Measurements from ENCODE around the gene NUDT9. TPM values are rescaled to one million over a fixed set of nuclear protein-coding genes. Genes with fewer than 3 reads are reported as not detected.
A peak's percentile ranks its signal among the peaks of the same experiment; 100 is the strongest.

The NUDT9 gene
- total and polyA plus RNA-seq, 4 experiments from 2014 or later, result 16.7 to 24.9 (median 19.7) TPM

DNA sequence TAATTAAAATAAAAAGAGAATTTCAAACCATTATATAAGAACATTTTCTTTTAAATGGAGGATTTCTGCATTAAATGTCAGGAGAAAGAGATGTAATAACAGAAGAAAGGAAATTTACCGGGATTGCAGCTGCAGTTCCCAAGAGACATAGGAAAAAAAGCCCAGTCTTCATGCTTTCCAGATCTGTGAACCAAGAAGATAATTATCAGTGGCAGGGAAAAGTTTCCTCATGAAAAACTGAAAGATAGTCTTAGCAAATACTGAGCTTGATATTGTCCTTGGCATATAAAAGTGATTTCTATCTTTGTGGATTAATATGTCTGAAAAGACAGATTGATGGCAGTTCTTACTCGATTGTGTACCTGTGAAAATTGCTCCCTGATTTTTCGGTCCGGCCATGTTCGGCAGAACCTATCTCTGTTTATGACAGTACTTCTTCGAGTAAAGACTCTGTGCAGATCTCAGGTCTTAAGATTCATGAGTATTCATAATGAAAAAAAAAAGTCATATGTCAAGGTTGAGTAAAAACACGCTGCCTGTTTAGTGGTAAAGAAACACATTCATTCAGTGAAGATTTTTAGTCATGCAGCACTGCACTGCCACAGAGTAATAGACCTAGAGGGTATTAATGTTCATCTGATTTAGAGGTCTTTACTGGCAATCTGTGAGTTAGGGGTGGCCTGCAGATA, 77.2 kb downstream of the NUDT9 start:
- H3K27ac ChIP-seq (ENCODE audit: low read depth, low read length), result no peak overlapping the region
- H3K4me1 ChIP-seq (ENCODE audit: insufficient read depth, low read length), result peaks cover 3% of the 10 kb centered on the region
- peak overlapping the region in 2 of 8 donors; percentile 11 to 77 for H3K4me3 Mint-ChIP-seq
- H3K27me3 ChIP-seq (ENCODE audit: insufficient read depth, low read length), result no peaks in the 10 kb centered on the region
- H3K27me3 Mint-ChIP-seq, result no peaks in the 10 kb centered on the region
- H3K36me3 Mint-ChIP-seq, result no peaks in the 10 kb centered on the region
- CTCF ChIA-PET (ENCODE audit: partially characterized antibody), result interaction anchor here (0.6 kb wide), 1 partner anchor 710 kb away, joined by 3 read pairs; no protein-coding TSS in a partner anchor
- H3K36me3 ChIP-seq (ENCODE audit: insufficient read depth, low read length), result no peaks in the 10 kb centered on the region
- H3K9me3 Mint-ChIP-seq, result no peaks in the 10 kb centered on the region
- H3K4me3 ChIP-seq (ENCODE audit: low read length in 2 of 2), result no peak overlapping the region
- no peak overlapping the region for H3K27ac Mint-ChIP-seq
- POLR2A ChIA-PET (ENCODE audit: partially characterized antibody), result no interaction called here
- intact Hi-C loops (cut with micrococcal nuclease), result loop anchor here (5.0 kb wide), 1 partner anchor 338 kb away; no protein-coding TSS in a partner anchor
- H3K4me1 Mint-ChIP-seq, result peaks cover 10 to 22% (median 14%) of the 10 kb centered on the region in 4 donors
- no peaks in the 10 kb centered on the region for H3K9me3 ChIP-seq (ENCODE audit: control insufficient read depth in 1 of 2, low read length in 2 of 2)
- no peak for DNase-seq

DNA sequence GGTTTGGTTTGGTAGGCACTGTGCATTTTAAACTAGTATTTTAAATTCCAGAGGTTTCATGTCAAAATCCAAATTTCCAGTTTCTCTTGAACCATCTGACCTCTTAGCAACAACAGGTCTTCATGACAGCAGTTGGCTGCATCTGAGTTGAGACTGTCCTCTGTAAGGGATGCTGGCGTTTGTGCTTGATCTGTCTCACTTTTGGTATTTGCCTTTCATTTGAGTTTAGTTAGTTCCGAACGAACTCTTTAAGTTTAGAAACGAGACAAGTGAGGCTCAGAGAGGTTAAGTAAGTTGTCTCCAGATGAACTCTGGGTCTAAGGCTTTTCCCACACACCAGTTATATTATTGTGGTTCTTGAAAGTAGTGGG, 77.7 kb downstream of the NUDT9 start:
- DNase-seq, result no peak
- H3K4me1 ChIP-seq (ENCODE audit: insufficient read depth, low read length), result peaks cover 3% of the 10 kb centered on the region
- no peaks in the 10 kb centered on the region for H3K27me3 ChIP-seq (ENCODE audit: insufficient read depth, low read length)
- Mint-ChIP-seq H3K27ac (no peak overlapping the region), H3K4me3 (peak overlapping the region in 1 of 8 donors; percentile 11), H3K9me3 (no peaks in the 10 kb centered on the region), H3K36me3 (no peaks in the 10 kb centered on the region), H3K27me3 (no peaks in the 10 kb centered on the region), H3K4me1 (peaks cover 10 to 22% (median 14%) of the 10 kb centered on the region in 4 donors)
- intact Hi-C loops (cut with micrococcal nuclease), result no loop called here
- no peaks in the 10 kb centered on the region for H3K9me3 ChIP-seq (ENCODE audit: control insufficient read depth in 1 of 2, low read length in 2 of 2)
- H3K4me3 ChIP-seq (ENCODE audit: low read length in 2 of 2), result no peak overlapping the region
- POLR2A ChIA-PET (ENCODE audit: partially characterized antibody), result no interaction called here
- CTCF ChIA-PET (ENCODE audit: partially characterized antibody), result no interaction called here
- no peaks in the 10 kb centered on the region for H3K36me3 ChIP-seq (ENCODE audit: insufficient read depth, low read length)
- H3K27ac ChIP-seq (ENCODE audit: low read depth, low read length), result no peak overlapping the region

DNA sequence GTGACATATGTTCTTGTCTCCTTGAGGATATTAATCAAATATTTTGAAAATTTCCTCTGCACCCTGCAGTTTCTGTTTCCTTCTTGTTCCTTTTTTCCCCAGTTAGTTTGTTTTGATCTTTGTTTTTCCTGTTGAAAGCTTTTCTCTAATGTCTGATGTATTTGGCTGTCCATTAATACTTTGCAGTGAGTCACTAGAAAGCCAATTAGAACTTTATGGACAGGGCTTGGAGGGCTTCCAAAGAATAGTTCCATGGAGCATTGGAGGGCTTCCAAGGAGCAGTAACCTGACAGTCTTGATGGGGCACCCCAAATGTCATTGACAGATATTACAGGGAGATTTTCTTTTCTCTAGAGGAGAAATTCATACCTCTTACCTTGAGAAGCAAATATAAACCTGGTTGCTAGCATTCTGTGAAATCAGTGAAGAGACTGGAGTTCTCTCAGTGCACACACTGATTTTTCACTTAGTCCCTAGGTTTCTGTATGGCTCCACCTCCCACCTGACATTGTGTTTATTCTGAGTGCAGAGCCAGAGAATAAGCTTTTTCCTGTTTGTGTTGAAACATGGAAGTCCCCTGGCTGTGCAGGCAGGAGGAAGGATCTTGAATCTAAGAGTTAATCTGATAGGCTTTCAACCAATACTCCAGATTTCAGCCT, 80.3 kb downstream of the NUDT9 start:
- Mint-ChIP-seq H3K9me3 (no peaks in the 10 kb centered on the region), H3K36me3 (no peaks in the 10 kb centered on the region), H3K4me1 (peaks cover 10 to 22% (median 14%) of the 10 kb centered on the region in 4 donors), H3K4me3 (no peak overlapping the region), H3K27me3 (no peaks in the 10 kb centered on the region), H3K27ac (peak overlapping the region in 1 of 7 donors; percentile 1)
- Histone ChIP-seq H3K27ac (ENCODE audit: low read depth, low read length) (no peak overlapping the region), H3K4me3 (ENCODE audit: low read length in 2 of 2) (no peak overlapping the region), H3K36me3 (ENCODE audit: insufficient read depth, low read length) (no peaks in the 10 kb centered on the region), H3K4me1 (ENCODE audit: insufficient read depth, low read length) (peaks cover 3% of the 10 kb centered on the region), H3K27me3 (ENCODE audit: insufficient read depth, low read length) (no peaks in the 10 kb centered on the region), H3K9me3 (ENCODE audit: control insufficient read depth in 1 of 2, low read length in 2 of 2) (no peaks in the 10 kb centered on the region)
- intact Hi-C loops (cut with micrococcal nuclease), result no loop called here
- CTCF ChIA-PET (ENCODE audit: partially characterized antibody), result no interaction called here
- POLR2A ChIA-PET (ENCODE audit: partially characterized antibody), result no interaction called here
- no peak for DNase-seq

DNA sequence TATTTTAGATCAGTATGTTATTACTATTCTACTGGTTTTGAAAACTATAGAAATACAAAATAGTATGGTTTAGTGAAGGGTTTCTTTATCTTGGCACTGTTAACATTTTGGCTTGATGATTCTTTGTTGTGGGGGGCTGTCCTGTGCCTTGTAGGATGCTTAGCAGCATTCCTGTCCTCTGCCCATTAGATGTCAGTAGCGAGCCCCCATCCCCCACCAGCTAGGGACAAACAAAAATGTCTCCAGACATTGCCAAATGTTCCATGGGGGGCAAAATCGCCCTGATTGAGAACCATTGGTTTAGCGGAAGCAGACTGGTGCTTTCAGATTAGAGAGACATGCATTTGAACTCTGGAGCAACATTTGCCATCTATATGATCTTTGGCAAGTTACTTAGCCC, 83.5 kb downstream of the NUDT9 start:
- CTCF ChIA-PET (ENCODE audit: partially characterized antibody), result no interaction called here
- Histone ChIP-seq H3K27me3 (ENCODE audit: insufficient read depth, low read length) (no peaks in the 10 kb centered on the region), H3K9me3 (ENCODE audit: control insufficient read depth in 1 of 2, low read length in 2 of 2) (no peaks in the 10 kb centered on the region), H3K4me1 (ENCODE audit: insufficient read depth, low read length) (no peaks in the 10 kb centered on the region), H3K27ac (ENCODE audit: low read depth, low read length) (no peak overlapping the region), H3K4me3 (ENCODE audit: low read length in 2 of 2) (no peak overlapping the region), H3K36me3 (ENCODE audit: insufficient read depth, low read length) (no peaks in the 10 kb centered on the region)
- Mint-ChIP-seq H3K9me3 (no peaks in the 10 kb centered on the region), H3K4me3 (no peak overlapping the region), H3K4me1 (no peaks in the 10 kb centered on the region), H3K27me3 (no peaks in the 10 kb centered on the region), H3K36me3 (no peaks in the 10 kb centered on the region), H3K27ac (no peak overlapping the region)
- POLR2A ChIA-PET (ENCODE audit: partially characterized antibody), result no interaction called here
- intact Hi-C loops (cut with micrococcal nuclease), result no loop called here
- no peak for DNase-seq

DNA sequence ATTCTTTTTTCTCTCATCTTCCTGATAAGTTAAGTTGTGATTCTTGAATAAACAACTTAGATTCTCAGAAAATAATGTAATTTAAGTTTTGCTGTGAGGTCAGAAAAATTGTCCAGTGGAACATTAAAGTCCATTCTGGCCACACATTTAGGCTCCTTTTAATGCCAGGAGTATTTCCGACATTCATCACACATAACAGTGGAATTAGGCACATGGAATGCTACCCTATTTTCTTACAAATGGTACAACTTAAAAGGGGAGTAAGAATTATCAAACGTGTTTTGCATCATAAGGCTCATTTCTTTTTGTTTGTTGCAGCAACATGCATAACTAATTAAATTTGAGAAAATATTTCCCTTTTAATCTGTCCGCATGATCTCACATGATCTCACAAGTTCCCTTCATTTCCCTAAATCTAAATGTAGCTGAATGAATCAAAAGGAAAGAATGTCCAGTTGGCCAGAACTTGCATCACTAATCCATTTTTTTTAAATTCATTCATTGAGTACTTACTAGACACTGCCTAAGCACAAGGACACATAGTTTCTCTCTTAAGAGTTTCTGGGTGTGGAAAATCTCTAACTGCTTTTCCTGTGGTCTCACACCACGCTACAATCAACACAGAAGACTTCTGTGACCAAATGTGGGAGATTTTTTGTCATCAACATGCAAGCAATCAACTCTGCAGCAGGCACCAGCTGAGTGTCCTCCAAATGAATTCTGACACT, 84.8 kb downstream of the NUDT9 start:
- H3K27ac ChIP-seq (ENCODE audit: low read depth, low read length), result no peak overlapping the region
- ChIA-PET POLR2A (ENCODE audit: partially characterized antibody) (no interaction called here), CTCF (ENCODE audit: partially characterized antibody) (no interaction called here)
- H3K4me1 ChIP-seq (ENCODE audit: insufficient read depth, low read length), result no peaks in the 10 kb centered on the region
- H3K4me3 Mint-ChIP-seq, result no peak overlapping the region
- H3K27me3 Mint-ChIP-seq, result peaks cover 3 to 4% of the 10 kb centered on the region in 2 donors
- intact Hi-C loops (cut with micrococcal nuclease), result no loop called here
- no peaks in the 10 kb centered on the region for H3K9me3 Mint-ChIP-seq
- H3K36me3 ChIP-seq (ENCODE audit: insufficient read depth, low read length), result no peaks in the 10 kb centered on the region
- no peak overlapping the region for H3K4me3 ChIP-seq (ENCODE audit: low read length in 2 of 2)
- no peaks in the 10 kb centered on the region for H3K4me1 Mint-ChIP-seq
- H3K36me3 Mint-ChIP-seq, result no peaks in the 10 kb centered on the region
- no peak overlapping the region for H3K27ac Mint-ChIP-seq
- H3K9me3 ChIP-seq (ENCODE audit: control insufficient read depth in 1 of 2, low read length in 2 of 2), result no peaks in the 10 kb centered on the region
- H3K27me3 ChIP-seq (ENCODE audit: insufficient read depth, low read length), result no peaks in the 10 kb centered on the region
- DNase-seq, result no peak

Other genes starting within 250 kb of the NUDT9 start
- gene KLHL8, start 202.0 kb upstream of the NUDT9 start, total RNA-seq, result 10 to 100 TPM; 11.0 to 11.4 TPM
- gene KLHL8, start 202.0 kb upstream of the NUDT9 start, polyA plus RNA-seq, result 1 to 10 TPM; 9.3 to 9.7 TPM
- gene HSD17B13, start 99.7 kb upstream of the NUDT9 start, total RNA-seq, result under 1 TPM; 0.35 to 0.58 TPM
- gene HSD17B13, start 99.7 kb upstream of the NUDT9 start, polyA plus RNA-seq, result under 1 TPM in 1 of 2 donors, not detected in 1; 0.14 TPM
- gene HSD17B11, start 31.4 kb upstream of the NUDT9 start, total RNA-seq, result 10 to 100 TPM; 69.7 to 69.8 TPM
- 100 to 1,000 TPM in 1 of 2 donors, 10 to 100 TPM in 1; 69.2 to 130 TPM for gene HSD17B11, start 31.4 kb upstream of the NUDT9 start, polyA plus RNA-seq
- not detected for gene SPARCL1, start 106.8 kb downstream of the NUDT9 start, total RNA-seq
- gene SPARCL1, start 106.8 kb downstream of the NUDT9 start, polyA plus RNA-seq, result not detected
- not detected for gene DSPP, start 186.0 kb downstream of the NUDT9 start, total RNA-seq
- not detected for gene DSPP, start 186.0 kb downstream of the NUDT9 start, polyA plus RNA-seq
- gene DMP1, start 227.7 kb downstream of the NUDT9 start, total RNA-seq, result not detected
- not detected for gene DMP1, start 227.7 kb downstream of the NUDT9 start, polyA plus RNA-seq